SH-SY5Y (cell line): ENCODE results near the gene PRKCH.

Experiments
- GATA2 ChIP-seq: IDR thresholded peaks from 2 replicates; pipeline ENCODE4 v1.6.1; 2011; ENCODE audit warnings: mild to moderate bottlenecking, low read depth, low read length
- GATA3 ChIP-seq: IDR thresholded peaks from 2 replicates; pipeline ENCODE4 v1.6.1; 2011; ENCODE audit warnings: low read depth, mild to moderate bottlenecking, low read length, moderate library complexity

PRKCH gene

DNA sequence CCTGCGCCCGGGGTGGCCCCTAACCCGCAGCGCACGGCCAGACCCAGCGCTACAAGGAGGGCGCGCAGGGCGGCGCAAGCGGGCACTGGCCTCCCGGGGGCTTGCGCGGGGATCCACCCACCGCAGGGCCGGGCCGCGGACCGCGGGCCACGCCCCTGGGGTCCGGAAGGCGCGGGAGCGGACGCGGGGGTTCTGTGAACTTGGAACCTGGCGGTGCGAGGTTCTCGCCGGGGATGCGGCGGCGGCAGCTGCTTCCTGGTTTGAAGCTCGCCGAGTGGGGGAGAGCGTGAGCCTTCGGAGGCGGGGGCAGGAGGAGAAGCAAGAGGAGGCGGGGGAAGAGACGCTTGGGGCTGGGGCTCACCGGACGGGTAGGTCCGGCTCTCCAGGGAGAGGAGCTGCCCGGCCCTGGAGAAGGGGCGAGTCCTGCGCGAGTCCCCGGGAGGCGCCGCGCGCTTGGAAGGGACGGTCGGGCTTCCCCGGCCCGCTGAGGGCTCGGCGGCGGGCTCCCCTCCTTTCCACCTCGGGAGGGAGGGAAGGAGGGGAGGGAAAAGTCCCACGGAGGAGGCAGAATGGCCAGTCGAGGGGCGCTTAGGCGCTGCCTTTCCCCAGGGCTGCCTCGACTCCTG lies at the start of gene PRKCH:
Gene PRKCH (plus strand): TSS at position 195 of the 626 bp plus-strand sequence. CDS start 523 bp downstream, outside the sequence.
- TF ChIP-seq GATA2: no peak
- TF ChIP-seq GATA3: no peak

DNA sequence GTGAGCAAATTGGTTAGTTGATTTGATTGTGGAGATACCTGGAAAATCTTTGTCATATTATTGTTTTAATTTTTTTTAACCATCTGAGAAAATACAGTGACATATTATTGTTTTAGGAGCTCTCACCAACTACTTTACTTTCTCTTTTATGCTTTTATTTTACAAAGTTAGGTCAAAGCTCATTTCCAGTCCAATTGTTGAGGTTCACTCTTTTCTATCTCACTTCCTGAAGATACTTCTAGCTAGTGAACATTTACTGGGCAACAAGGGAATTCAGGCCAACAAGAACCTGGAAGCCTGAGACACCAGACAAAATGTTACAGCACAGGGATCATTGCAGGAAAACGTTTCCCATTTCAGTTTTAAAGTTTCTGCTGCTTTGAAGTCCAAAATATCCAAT lies 44.1 kb upstream of the PRKCH start:
- no peak for TF ChIP-seq GATA3
- no peak for TF ChIP-seq GATA2

DNA sequence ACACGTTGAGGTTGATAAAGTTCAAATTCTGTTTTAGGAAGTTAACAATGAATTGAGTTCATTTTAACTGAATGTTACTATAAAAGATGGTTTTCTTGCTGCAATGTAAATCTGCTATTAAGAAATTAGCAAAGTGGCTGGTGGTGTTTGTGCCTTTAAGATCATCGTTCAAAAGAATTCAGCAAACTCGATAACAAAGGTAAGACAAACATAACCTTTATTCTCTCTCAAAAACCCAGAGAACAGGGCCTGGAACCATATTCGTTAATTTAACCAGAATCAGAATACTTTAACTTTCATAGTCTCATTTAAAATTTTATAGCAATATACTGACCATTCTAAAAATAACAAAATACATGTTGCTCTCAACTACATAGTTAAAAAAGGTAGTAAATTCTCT lies 43.6 kb upstream of the PRKCH start:
- TF ChIP-seq GATA3 (no peak), GATA2 (no peak)

DNA sequence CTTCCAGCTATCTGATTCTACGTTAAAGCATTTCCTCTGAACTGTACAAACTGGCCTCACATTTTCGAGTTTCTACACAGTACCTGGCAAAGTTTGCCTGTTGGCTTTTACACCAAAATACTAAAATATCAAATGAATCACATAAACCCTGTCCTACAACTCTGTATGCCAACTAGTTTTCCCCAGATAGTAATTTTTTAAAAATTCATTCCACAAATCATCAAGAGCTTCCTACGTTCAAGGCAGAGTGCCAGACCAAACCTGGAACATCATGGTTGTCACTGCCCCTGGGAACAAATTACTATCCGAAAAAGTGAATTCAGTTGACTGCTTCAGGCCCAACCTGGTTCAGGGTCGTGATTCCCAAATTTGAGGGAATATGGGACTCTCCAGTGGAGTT lies 42.3 kb upstream of the PRKCH start:
- TF ChIP-seq GATA2 (no peak), GATA3 (no peak)

DNA sequence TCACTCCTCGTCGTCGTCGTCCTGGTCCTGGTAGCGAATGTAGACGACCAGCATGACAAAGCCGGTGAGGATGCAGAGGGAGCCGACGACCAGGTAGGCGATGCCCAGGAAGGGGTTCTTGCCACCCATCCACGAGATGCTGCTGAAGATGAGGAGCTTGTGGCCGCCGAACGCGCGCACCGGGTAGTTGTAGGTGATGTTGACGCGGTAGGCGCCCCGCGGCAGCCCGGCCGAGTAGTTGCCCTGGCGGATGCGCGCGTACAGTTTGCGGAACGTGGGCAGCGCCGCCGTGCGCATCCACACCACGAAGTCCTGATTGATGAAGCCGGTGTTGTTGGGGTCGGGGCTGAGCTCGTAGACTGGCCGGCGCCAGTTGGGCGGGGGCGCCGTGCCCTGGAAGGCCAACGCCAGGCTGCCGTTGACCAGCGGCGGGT lies 41.3 kb upstream of the PRKCH start:
- no peak for TF ChIP-seq GATA3
- TF ChIP-seq GATA2: no peak

DNA sequence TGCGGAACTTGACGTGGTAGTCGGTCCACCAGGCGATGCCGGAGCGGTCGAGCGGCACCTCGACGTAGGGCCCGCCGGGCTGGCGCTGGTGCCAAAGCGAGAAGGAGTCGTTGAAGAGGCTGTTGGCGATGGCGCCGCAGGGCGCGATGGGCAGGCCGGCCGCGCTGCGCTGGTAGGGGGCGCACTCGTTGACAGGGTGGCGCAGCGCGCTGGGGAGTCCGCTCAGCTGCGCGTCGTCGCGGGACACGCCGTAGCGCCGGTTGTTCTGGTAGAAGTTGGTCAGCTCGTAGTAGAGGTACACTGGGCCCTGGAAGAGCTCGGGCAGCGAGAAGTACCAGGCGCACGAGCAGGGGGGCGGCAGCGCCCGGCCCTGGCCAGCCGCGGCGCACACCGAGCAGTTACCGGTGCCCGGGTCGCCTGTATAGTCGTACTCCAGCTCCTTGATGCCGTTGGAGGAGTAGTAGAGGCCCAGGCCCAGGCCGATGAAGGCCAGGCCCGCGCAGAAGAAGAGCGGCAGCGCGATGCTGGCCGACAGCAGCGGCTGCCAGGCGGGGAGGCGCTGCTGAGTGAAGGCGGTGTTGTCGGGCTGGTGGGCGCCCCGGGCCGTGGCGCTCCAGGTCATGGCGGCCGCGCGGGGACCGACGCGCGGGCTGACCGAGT lies 40.7 kb upstream of the PRKCH start:
- no peak for TF ChIP-seq GATA3
- TF ChIP-seq GATA2: no peak

DNA sequence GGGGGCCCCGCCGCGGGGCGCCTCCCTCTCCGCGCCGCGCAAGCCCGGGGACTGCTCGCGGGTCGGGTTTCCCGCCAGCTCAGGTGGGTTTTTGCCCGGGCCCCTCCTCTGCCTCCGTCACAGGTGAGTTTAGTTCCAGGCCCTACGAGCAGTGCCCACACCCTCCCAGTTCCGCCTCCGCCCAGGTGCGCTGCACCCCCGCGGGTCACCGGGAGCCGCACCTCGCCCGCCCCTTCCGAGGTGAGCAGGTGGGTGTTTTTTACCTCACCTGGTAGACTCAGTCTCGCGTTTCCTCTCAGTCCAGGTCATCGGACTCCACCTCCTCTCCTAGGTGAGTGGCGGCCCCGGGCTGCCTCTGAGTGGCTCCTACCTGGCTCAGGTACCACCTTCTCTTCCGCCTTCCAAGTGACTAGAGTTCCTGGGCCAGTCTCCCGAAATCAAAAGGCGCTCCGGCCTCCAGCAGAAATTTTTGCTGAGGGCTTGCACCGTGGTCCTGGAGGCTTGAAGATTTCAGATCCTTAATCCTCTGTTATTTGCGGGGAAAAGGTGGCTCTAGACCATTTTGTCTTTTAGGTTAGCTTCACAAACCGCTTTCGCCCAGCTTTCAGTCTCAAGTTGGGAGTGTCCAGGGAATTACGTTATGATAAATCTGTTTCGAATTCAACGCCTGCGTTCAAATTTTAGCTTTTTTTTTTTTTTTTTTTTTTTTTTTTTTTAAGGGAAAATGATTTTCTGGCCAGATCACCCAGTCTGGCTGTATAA lies 40.0 kb upstream of the PRKCH start, which contains the start of gene TMEM30B:
Gene TMEM30B (minus strand): TSS at position 153 of the 762 bp plus-strand sequence. CDS start 191 bp downstream, outside the sequence.
- TF ChIP-seq GATA3 (no peak), GATA2 (no peak)

DNA sequence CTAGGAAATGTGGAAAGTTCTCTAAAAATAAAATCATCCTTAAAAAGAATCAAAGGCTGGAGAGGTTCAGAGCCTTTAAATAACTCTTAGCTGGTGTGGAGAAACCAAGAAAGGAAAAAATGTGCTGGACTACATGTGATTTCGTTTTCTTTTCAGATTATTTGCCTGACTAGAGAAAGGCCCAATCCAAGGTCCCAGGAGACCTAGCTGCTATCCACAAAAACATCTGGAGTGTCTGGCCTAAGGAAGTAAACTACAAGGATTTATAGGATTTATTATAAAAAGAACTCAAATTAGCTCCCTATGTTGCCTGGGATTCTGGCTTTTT lies 39.5 kb upstream of the PRKCH start:
- TF ChIP-seq GATA2 (no peak), GATA3 (no peak)

DNA sequence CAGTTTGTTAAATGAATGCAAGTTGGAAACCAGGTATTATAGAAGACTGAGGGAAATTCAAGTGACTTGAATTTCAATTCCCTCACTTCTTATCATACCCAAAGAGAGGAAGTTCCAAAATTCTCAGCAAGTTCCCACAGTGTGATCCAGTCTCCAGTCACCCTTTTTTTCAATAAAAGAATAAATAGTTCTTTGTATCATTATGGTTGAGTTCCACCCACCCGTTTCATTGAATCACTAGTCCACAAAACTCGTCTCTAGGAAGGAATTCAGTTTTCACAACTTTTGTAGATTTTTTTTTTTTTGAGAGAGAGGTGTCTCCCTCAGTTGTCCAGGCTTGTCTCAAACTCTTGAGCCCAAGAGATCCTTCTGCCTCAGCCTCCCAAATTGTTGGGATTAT lies 38.6 kb upstream of the PRKCH start:
- no peak for TF ChIP-seq GATA2
- no peak for TF ChIP-seq GATA3

DNA sequence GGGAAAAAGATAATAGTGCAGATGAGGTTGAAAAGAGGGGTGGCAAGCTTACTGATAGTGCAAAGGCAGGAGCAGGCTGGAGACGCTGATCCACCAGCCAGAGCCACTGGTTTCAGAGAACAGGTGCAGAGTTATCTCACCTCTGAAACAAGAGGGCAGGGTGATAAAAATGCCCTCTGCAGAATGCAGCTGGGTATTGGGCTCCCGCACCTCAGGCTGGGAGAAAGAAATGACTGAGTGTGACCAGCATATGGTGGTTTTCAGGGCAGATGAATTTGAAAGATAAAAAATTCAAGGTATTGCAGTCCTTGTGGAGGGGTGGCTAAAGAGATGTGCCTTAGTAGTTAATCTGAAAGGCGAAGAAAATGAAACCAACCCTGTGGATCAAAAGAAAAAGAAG lies 37.4 kb upstream of the PRKCH start:
- TF ChIP-seq GATA3: no peak
- peak; percentile 4; the same call in 1 of the 2 replicates for TF ChIP-seq GATA2

DNA sequence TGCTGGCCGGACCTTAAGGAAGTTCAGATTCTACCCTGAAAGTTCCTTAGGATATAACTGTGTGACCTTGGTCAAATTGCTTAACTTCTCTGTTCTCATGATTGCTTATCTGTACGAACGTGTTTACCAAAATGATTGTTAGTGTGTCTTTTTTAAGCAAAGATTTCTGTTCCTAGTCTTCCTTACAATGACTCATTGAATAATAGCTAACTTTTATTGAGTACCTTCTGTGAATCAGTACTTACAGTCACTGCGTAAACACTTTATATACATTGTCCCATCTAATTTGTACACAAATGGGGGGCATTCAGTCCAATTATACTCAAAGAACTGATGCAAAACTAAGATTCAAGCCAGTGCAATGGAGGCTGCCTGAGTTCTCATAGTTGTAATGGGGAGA lies 36.0 kb upstream of the PRKCH start:
- no peak for TF ChIP-seq GATA3
- TF ChIP-seq GATA2: no peak

DNA sequence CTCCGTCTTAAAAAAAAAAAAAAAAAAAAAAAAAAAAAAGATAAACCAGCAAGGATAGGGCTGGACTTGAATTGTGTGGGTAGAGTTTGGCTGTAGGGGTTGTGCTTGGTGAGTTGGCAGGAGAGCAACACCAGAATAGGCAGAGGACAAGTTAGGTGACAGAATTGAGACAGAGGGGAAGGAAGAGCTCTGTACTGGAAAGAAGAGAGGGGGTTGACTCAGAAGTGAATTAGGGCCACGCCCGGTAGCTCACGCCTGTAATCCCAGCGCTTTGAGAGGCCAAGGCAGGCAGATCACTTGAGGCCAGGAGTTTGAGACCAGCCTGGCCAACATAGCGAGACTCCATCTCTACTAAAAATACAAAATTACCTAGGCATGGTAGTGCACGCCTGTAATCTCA lies 34.2 kb upstream of the PRKCH start:
- TF ChIP-seq GATA3: no peak
- TF ChIP-seq GATA2: no peak

DNA sequence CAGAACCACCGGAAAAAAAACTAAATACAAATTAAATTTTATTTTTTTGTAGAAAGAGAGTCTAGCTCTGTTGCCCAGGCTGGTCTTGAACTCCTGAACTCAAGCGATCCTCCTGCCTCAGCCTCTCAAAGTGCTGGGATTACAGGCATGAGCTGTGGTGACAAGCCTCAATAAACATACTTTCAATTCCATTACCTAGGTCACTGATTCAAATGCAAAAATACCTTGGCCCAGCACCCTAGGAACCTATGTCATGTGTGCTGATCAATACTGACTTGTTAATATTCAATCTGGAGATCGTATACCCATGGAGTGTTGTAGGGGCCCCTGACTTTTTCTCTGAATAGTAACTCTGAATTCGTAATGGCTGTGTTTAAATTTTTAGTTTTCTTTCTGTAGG lies 33.2 kb upstream of the PRKCH start:
- TF ChIP-seq GATA3 (no peak), GATA2 (no peak)

DNA sequence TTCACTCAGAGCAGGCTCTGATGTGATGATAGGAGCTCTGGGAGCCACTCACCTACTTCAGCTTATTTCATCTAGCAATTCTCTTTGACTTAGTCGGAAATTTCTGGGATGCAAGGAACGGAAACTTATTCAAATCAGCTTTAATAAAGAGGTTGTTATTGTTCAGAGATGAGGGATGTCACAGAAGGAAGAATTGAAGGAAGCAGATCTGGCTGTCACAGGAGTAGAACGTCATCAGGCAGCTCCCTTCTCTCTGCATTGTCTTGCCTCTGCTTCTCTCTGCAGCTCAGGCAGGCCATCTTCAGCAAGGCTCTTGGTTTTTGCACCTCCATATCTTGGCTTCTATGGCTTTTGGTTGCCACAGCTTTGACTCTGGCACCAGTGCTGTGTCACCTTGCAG lies 32.7 kb upstream of the PRKCH start:
- no peak for TF ChIP-seq GATA2
- no peak for TF ChIP-seq GATA3

DNA sequence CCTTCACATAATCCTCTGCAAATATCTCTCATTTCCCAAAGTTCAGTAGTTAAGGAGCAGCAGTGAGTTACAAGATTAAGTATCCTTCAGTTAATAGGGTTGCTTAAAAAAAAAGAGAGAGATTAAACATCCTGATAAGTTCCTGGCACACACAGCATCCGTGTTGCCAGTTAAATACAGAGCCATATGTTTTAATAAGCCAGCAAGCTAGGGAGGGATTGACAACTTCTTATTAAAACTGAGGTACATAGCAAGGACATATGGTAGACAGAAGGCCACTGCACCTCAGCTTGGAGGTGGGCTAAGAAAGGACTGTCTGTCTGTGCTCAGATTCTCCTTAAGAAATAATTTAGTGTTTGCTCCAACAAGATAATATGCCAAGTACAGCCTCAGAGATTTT lies 30.7 kb upstream of the PRKCH start:
- TF ChIP-seq GATA3 (no peak), GATA2 (no peak)
